Effector memory CD8-positive, alpha-beta T cell (primary cell): ENCODE results near the gene DENND5B.
"Not testable (repeated sequence)": the region's sequence is repeated elsewhere in the genome, so short reads cannot be mapped to it uniquely, and the experiment has no call there.

Experiments used
- ATAC-seq: fragments of 150-1000 bp; cut with Tn5 transposase; replicated peaks from 2 replicates; pipeline ENCODE4 v1.10.0; 2021; ENCODE audit warnings: mild to moderate bottlenecking, moderate library complexity
- DNase-seq, 3 experiments: peaks; one replicate each; pipeline ENCODE4 v3.0.0; 2021
- H3K27ac Mint-ChIP-seq, 2 donors: one replicate each; pipeline ENCODE4 v1.8.0; 2022; ENCODE audit warnings: mild to moderate bottlenecking in 2 of 2, mixed read lengths in 2 of 2, moderate library complexity in 2 of 2
- H3K27me3 Mint-ChIP-seq, 2 donors: one replicate each; pipeline ENCODE4 v1.8.0; 2022; ENCODE audit warnings: mixed read lengths in 2 of 2
- H3K36me3 Mint-ChIP-seq: one replicate; pipeline ENCODE4 v1.8.0; 2022; ENCODE audit warnings: mild to moderate bottlenecking, moderate library complexity, mixed read lengths; ENCODE audit not compliant: insufficient read depth
- H3K4me1 Mint-ChIP-seq, 2 donors: one replicate each; pipeline ENCODE4 v1.8.0; 2022; ENCODE audit warnings: low read depth in 2 of 2, mixed read lengths in 2 of 2
- H3K4me3 Mint-ChIP-seq, 2 donors: one replicate each; pipeline ENCODE4 v1.8.0; 2022; ENCODE audit warnings: mild to moderate bottlenecking in 2 of 2, mixed read lengths in 2 of 2, moderate library complexity in 2 of 2
- H3K9me3 Mint-ChIP-seq, 2 donors: one replicate each; pipeline ENCODE4 v1.8.0; 2022; ENCODE audit warnings: mixed read lengths in 2 of 2

DENND5B gene

DNA sequence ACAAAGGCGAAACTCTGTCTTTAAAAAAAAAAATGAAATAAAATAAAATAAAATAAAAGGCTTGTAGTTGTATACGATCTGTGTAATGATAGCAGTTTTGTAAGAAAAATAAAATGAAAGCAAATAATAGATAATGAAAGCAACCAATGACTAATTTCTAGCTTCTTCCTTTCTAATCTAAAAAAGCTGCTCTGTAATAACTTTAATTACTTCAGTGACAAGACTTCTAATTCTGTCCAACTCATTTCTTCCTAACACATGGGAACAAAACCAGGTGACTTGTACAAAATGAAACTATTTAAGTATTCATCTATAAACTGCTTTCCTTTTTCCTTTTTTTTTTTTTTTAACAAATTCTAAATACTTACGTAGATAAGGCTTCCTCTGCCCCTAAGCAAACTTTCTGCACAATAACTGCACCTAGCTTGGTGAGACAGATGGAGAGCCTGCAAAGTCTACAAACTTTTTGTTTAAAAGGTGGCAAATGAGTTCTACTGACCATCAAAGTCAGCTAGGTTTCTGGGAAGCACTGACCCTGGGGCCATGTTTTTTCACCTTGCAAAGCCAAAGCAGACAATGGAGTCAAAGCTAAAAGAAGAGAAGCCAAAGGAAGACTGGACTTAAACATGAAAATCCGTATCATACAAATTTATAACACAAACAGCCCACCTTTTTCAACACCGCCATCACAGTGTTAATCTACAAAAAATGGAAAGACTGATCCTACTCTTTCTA lies 28.2 kb downstream of the DENND5B start:
- Mint-ChIP-seq H3K9me3 (no peaks in the 10 kb centered on the region), H3K4me3 (no peak overlapping the region), H3K27ac (no peak overlapping the region), H3K4me1 (no peaks in the 10 kb centered on the region), H3K36me3 (no peaks in the 10 kb centered on the region), H3K27me3 (peaks cover 42 to 49% of the 10 kb centered on the region in 2 donors)
- ATAC-seq = no peak
- no peak for DNase-seq

DNA sequence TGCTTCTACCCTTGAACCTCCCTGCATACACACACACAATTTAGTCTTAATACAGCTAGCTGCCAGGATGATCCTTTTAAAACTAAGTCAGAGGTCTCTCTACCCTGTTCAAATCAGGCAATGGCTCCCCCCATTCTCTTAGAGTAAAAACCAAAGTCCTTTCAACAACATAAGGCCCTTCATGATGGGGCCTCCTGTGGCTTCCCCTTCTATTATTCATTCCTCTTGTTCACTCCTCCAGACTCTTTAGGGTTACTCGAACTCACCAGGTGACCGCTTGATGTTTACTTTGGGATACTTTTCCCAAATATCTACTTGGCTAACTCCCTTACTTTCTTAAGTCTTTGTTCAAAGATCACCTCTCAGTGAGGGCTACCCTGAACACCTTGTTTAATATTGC lies 30.4 kb downstream of the DENND5B start:
- DNase-seq (no peak), ATAC-seq (no peak)
- H3K4me1 Mint-ChIP-seq = no peaks in the 10 kb centered on the region
- peaks cover 42% of the 10 kb centered on the region in 2 donors for H3K27me3 Mint-ChIP-seq
- no peaks in the 10 kb centered on the region for H3K36me3 Mint-ChIP-seq
- H3K27ac Mint-ChIP-seq = no peak overlapping the region
- no peaks in the 10 kb centered on the region for H3K9me3 Mint-ChIP-seq
- H3K4me3 Mint-ChIP-seq = no peak overlapping the region

DNA sequence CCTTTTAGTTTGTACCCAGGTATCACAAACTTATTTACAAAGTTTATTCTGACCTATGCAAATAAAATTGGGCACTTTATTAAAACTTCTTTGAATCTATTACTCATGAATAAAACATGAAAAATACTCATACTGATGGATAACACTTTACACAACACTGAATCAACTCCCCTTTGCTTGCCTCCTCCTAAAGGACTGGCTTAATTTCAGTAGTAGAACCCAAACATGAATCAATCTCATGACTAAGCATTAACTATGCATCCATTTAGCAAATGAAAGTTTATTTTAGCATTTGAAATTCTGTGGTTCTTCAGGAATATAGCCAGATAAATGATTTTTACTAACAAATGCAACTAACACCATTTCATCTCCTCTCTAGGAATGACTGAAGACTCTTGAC lies 32.4 kb downstream of the DENND5B start:
- ATAC-seq (no peak), DNase-seq (no peak)
- Mint-ChIP-seq H3K36me3 (no peaks in the 10 kb centered on the region), H3K27ac (no peak overlapping the region), H3K9me3 (peaks cover 0 to 7% of the 10 kb centered on the region in 2 donors), H3K4me1 (no peaks in the 10 kb centered on the region), H3K27me3 (peaks cover 42 to 44% of the 10 kb centered on the region in 2 donors), H3K4me3 (no peak overlapping the region)

DNA sequence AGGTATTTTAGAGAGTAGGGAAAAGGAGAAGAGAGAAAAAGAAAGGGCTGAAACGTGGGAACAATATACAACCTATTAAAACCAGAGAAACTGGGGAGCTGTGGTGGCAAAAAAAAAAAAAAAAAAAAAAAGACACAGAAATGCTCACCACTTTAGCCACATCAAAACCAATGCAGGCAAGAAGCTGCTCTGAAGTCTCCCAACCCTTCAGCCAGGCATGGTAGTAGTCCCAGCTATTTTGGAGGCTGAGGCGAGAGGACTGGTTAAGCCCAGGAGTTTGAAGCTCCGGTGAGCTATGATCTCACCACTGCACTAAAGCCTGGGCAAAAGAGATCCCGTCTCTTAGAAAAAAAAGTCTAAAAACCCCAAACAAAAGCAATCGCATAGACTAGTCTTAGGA lies 33.2 kb downstream of the DENND5B start:
- Mint-ChIP-seq H3K4me3 (no peak overlapping the region), H3K36me3 (no peaks in the 10 kb centered on the region), H3K27me3 (peaks cover 42 to 52% of the 10 kb centered on the region in 2 donors), H3K27ac (no peak overlapping the region), H3K4me1 (no peaks in the 10 kb centered on the region), H3K9me3 (peaks cover 0 to 13% of the 10 kb centered on the region in 2 donors)
- ATAC-seq = no peak
- no peak for DNase-seq

DNA sequence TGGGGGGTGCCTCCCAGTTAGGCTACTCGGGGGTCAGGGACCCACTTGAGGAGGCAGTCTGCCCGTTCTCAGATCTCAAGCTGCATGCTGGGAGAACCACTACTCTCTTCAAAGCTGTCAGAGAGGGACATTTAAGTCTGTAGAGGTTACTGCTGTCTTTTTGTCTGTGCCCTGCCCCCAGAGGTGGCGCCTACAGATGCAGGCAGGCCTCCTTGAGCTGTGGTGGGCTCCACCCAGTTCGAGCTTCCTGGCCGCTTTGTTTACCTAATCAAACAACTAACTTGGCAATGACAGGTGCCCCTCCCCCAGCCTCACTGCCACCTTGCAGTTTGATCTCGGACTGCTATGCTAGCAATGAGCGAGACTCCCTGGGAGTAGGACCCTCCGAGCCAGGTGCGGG lies 35.5 kb downstream of the DENND5B start:
- H3K4me3 Mint-ChIP-seq, H3K36me3 Mint-ChIP-seq, H3K27ac Mint-ChIP-seq, H3K4me1 Mint-ChIP-seq, ATAC-seq, DNase-seq: not testable (repeated sequence)
- peaks cover 34 to 47% of the 10 kb centered on the region in 2 donors for H3K27me3 Mint-ChIP-seq
- H3K9me3 Mint-ChIP-seq = peaks cover 0 to 13% of the 10 kb centered on the region in 2 donors

DNA sequence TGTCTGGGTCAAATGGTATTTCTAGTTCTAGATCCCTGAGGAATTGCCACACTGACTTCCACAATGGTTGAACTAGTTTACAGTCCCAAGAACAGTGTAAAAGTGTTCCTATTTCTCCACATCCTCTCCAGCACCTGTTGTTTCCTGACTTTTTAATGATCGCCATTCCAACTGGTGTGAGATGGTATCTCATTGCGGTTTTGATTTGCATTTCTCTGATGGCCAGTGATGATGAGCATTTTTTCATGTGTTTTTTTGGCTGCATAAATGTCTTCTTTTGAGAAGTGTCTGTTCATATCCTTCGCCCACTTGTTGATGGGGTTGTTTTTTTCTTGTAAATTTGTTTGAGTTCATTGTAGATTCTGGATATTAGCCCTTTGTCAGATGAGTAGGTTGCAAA lies 40.3 kb downstream of the DENND5B start:
- not testable (repeated sequence) for H3K27ac Mint-ChIP-seq, H3K36me3 Mint-ChIP-seq, H3K4me1 Mint-ChIP-seq, H3K4me3 Mint-ChIP-seq, ATAC-seq, DNase-seq
- Mint-ChIP-seq H3K9me3 (peaks cover 0 to 13% of the 10 kb centered on the region in 2 donors), H3K27me3 (peaks cover 6 to 21% of the 10 kb centered on the region in 2 donors)

DNA sequence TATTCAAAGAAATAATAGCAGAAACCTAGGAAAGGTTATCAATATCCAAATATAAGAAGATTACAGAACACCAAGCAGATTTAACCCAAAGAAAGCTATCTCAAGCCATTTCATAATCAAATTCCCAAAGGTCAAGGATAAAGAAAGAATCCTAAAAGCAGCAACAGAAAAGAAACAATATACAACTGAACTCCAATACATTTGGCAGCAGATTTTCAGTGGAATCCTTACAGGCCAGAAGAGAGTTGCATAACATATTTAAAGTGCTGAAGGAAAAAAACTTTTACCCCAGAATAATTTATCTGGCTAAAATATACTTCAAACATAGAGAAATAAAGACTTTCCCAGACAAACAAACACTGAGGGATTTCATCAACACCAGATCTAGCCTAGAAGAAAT lies 54.3 kb downstream of the DENND5B start:
- no peak for ATAC-seq

DNA sequence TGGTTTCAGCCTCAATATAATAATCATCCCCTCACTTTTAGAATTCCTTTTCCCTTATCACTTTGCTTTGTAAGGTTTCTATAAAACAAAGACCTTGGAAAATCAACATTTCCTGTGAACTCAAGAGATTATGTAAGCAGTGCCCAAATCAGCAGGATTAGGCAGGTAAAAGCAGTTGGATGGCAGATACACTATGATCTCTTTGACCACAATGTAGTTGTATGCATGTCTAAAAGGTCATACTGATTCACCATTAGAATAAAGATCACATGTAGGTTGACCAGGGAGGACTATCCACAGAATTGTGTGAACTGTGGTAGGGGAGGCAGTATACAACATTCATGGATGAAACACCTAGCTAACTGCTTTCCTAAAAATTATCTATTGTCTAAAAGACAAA lies 57.5 kb downstream of the DENND5B start:
- Mint-ChIP-seq H3K4me1 (no peaks in the 10 kb centered on the region), H3K9me3 (no peaks in the 10 kb centered on the region), H3K27me3 (peaks cover 30 to 57% of the 10 kb centered on the region in 2 donors), H3K36me3 (no peaks in the 10 kb centered on the region), H3K27ac (no peak overlapping the region), H3K4me3 (no peak overlapping the region)
- DNase-seq (no peak), ATAC-seq (no peak)

More for the DNA sequence above, 54.3 kb downstream of the DENND5B start:
- Mint-ChIP-seq H3K27me3 (peaks cover 39 to 66% of the 10 kb centered on the region in 2 donors), H3K36me3 (no peaks in the 10 kb centered on the region), H3K4me3 (no peak overlapping the region), H3K4me1 (no peaks in the 10 kb centered on the region), H3K9me3 (no peaks in the 10 kb centered on the region), H3K27ac (no peak overlapping the region)
- DNase-seq = no peak

DNA sequence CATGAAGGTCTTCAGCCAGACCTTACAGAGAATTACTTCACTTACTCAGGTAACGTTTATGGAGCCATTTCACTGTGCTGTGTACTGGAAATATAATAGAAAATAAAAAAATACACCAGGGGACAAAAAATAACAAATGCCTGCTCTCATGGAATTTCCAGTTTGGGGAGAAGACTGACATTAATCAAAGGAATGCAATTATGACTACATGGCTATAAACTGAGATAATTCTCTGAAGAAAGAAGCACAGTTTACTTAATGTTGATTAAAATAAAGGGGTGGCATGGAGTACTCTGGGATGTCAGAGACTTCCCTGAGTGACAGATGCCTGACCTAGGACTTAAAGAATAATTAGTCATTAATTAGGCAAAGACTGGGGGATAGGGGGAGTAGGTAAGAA lies 59.0 kb downstream of the DENND5B start:
- Mint-ChIP-seq H3K4me3 (no peak overlapping the region), H3K27me3 (peaks cover 34 to 56% of the 10 kb centered on the region in 2 donors), H3K36me3 (no peaks in the 10 kb centered on the region), H3K9me3 (no peaks in the 10 kb centered on the region), H3K27ac (no peak overlapping the region), H3K4me1 (no peaks in the 10 kb centered on the region)
- ATAC-seq = no peak
- no peak for DNase-seq

DNA sequence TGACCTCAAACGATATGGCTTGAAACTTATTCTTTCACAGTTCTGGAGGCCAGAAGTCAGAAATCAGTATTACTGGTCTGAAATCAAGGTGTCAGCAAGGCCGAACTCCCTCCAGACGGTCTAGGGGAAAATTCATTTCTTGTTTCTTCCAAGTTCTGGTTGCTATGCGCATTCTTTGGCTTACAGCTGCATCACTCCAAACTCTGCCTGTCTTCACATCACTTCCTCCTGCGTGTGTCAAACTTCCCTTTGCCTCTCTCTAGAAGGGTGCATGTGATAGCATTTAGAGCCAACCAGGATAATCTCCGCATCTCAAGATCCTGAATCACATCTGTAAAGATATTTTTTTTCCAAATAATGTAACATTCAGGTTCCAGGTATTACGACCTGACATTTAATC lies 62.8 kb downstream of the DENND5B start:
- Mint-ChIP-seq H3K36me3 (peaks cover 3% of the 10 kb centered on the region), H3K27ac (no peak overlapping the region), H3K4me1 (no peaks in the 10 kb centered on the region), H3K9me3 (no peaks in the 10 kb centered on the region), H3K4me3 (no peak overlapping the region), H3K27me3 (peaks cover 36 to 44% of the 10 kb centered on the region in 2 donors)
- no peak for DNase-seq
- ATAC-seq = no peak

DNA sequence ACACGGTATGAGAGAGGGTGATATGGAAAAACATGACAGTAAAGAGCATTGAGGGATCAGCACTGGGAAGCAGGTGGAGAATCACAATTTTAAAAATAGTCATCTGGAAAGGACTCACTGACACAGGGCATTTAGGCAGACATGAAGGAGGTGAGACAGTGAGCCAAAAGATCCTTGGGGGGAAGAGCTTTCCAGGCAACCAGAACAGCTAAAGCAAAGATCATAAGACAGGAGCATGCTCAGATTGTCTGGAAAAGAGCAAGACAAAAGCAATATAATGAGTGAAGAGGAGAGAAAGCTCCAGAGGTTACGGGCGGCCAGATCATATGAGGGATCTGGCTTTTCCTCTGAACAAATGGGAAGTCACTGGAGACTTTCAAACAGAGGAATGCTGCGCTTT lies 63.9 kb downstream of the DENND5B start:
- H3K36me3 Mint-ChIP-seq = peaks cover 3% of the 10 kb centered on the region
- no peak overlapping the region for H3K27ac Mint-ChIP-seq
- no peak for ATAC-seq
- H3K4me1 Mint-ChIP-seq = no peaks in the 10 kb centered on the region
- peaks cover 28 to 37% of the 10 kb centered on the region in 2 donors for H3K27me3 Mint-ChIP-seq
- H3K9me3 Mint-ChIP-seq = no peaks in the 10 kb centered on the region
- no peak overlapping the region for H3K4me3 Mint-ChIP-seq
- no peak for DNase-seq

DNA sequence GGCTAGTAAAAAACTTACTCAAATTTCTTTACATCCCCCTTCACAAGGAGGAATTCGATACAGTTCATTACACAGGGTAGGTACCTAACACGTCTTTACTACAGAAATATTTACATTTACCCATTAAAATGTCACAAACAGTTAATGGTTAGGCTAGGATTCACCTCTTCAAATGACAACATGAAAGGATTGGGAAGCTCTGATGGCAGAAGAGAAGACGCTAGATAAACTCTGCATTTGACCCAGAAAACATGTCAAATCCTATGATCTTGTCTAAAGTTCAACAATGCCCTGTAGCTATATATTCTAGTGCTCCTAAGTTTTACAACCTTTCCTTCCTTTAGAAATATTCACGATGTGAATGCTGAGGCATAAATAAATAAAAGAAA lies 64.8 kb downstream of the DENND5B start:
- H3K27ac Mint-ChIP-seq = no peak overlapping the region
- peaks cover 23 to 33% of the 10 kb centered on the region in 2 donors for H3K27me3 Mint-ChIP-seq
- DNase-seq (no peak), ATAC-seq (no peak)
- H3K4me1 Mint-ChIP-seq = no peaks in the 10 kb centered on the region
- peaks cover 3% of the 10 kb centered on the region for H3K36me3 Mint-ChIP-seq
- no peak overlapping the region for H3K4me3 Mint-ChIP-seq
- H3K9me3 Mint-ChIP-seq = no peaks in the 10 kb centered on the region

DNA sequence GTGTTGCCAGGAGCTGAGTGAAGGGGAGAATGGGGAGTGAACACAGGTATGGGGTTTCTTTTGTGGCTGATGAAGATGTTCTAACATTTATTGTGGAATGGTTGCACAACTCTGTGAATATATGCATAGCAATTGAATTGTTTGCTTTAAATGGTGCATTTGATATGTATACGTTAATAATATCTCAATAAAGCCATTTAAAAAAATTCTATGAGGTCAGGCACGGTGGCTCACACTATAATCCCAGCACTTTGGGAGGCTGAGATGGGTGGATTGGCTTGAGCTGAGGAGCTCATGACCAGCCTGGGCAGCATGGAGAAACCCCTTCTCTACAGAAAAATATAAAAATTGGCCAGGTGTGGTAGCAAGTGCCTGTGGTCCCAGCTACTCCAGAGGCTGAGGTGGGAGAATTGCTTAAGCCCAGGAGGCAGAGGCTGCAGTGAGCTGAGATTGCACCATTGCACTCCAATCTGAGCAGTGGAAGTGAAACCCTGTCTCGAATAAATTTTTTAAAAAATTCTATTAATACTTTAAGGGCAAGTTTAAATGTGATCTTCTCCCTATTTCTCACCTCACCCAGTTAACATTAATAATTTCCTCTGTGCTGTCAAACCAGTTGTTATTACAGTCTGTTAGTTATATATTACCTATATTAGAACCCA lies 65.3 kb downstream of the DENND5B start:
- Mint-ChIP-seq H3K4me1 (no peaks in the 10 kb centered on the region), H3K9me3 (no peaks in the 10 kb centered on the region), H3K27ac (no peak overlapping the region), H3K36me3 (peaks cover 3% of the 10 kb centered on the region), H3K27me3 (peaks cover 23 to 33% of the 10 kb centered on the region in 2 donors), H3K4me3 (no peak overlapping the region)
- DNase-seq (no peak), ATAC-seq (no peak)

DNA sequence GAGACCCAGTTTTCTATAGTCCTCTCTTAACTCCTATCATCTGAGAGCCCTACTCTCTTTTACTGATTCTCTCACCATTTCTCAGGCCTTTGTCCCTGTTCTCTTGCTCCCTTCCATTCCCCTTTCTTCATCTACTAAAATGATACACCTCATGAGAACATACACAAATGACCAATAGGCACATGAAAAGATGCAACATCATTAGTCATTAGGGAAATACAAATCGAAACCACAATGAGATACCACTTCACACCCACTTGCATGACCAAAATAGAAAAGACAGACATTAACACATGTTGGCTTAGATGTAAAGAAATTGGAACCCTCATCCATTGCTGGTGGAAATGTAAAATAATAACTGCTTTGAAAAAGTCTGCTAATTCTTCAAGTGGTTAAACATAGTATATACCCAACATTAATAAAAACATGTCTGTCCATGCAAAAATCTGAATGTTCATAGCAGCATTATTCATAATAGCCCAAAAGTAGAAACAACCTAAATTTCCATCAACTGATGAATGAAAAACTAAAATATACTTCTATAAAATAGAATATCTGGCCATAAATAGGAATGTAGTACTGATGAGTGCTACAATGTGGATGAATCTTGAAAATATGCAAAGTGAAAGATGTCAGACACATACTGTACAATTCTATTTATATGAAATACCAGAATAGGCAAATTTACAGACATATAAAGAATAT lies 66.0 kb downstream of the DENND5B start:
- Mint-ChIP-seq H3K9me3 (no peaks in the 10 kb centered on the region), H3K36me3 (peaks cover 3% of the 10 kb centered on the region), H3K4me1 (no peaks in the 10 kb centered on the region), H3K27ac (no peak overlapping the region), H3K27me3 (peaks cover 23 to 33% of the 10 kb centered on the region in 2 donors), H3K4me3 (no peak overlapping the region)
- ATAC-seq (no peak), DNase-seq (no peak)
